Fibroblast of lung (primary cell): ENCODE data around the gene TLE5.

Source experiments
- CTCF ChIP-seq, 2 donors: IDR thresholded peaks in 1 of 2; conservative IDR thresholded peaks in 1 of 2; 1 replicate in 1 of 2; 2 replicates in 1 of 2; pipeline ENCODE4 v1.5.1; 2011 to 2012; ENCODE audit warnings: low read length in 2 of 2, control low read depth in 1 of 2, inconsistent platforms in 1 of 2, low read depth in 1 of 2, mild to moderate bottlenecking in 1 of 2
- EZH2 ChIP-seq: IDR thresholded peaks from 2 replicates; pipeline ENCODE4 v1.5.1; 2012; ENCODE audit warnings: low read length, control low read depth, mild to moderate bottlenecking; ENCODE audit errors: missing control alignments

GRCh38 chr19:3095441-3096191 lies 33.3 kb upstream of the TLE5 start:
- TF ChIP-seq CTCF (conservative IDR thresholded peaks at IDR 0.05 in 1 of 2, IDR thresholded peaks at IDR 0.05 in 1 of 2; ENCODE audit: low read depth in 1 of 2, low read length in 2 of 2) (no peak), EZH2 (no peak)
